ENCODE data around the gene CNIH4.
"Not testable (repeated sequence)": the region's sequence is repeated elsewhere in the genome, so short reads cannot be mapped to it uniquely, and the experiment has no call there.

Gene CNIH4

GRCh38 chr1:224356685-224357625 is at the start of gene CNIH4:
Gene CNIH4, plus strand, starts transcription at chr1:224356879. Its CDS starts 46 bp downstream, at chr1:224356925.
- peaks cover 17% of the 10 kb centered on the region for H3K36me3 Mint-ChIP-seq (ENCODE audit: low read depth)

GRCh38 chr1:224308064-224308463 is 48.6 kb upstream of the CNIH4 start:
- no peaks in the 10 kb centered on the region for H3K9me3 Mint-ChIP-seq
- DNase-seq (ENCODE audit: low spot score) = no peak
- H3K36me3 Mint-ChIP-seq (ENCODE audit: low read depth) = peaks cover 37% of the 10 kb centered on the region

More at GRCh38 chr1:224356685-224357625, at the start of gene CNIH4:
- Mint-ChIP-seq H3K27ac (peak within 1 kb of the TSS; percentile 82), H3K4me3 (peak within 1 kb of the TSS; percentile 89), H3K4me1 (ENCODE audit: low read depth) (peaks cover 32% of the 10 kb centered on the region), H3K27me3 (ENCODE audit: low read depth) (no peaks in the 10 kb centered on the region), H3K9me3 (no peaks in the 10 kb centered on the region)
- DNase-seq (ENCODE audit: low spot score) = peak; percentile 89

GRCh38 chr1:224311503-224311902 is 45.2 kb upstream of the CNIH4 start:
- not testable (repeated sequence) for H3K4me3 Mint-ChIP-seq; H3K27ac Mint-ChIP-seq; H3K27me3 Mint-ChIP-seq (ENCODE audit: low read depth); H3K4me1 Mint-ChIP-seq (ENCODE audit: low read depth); DNase-seq (ENCODE audit: low spot score); H3K9me3 Mint-ChIP-seq
- peaks cover 31% of the 10 kb centered on the region for H3K36me3 Mint-ChIP-seq (ENCODE audit: low read depth)

More at GRCh38 chr1:224308064-224308463, 48.6 kb upstream of the CNIH4 start:
- no peak overlapping the region for H3K27ac Mint-ChIP-seq
- no peak overlapping the region for H3K4me3 Mint-ChIP-seq
- H3K4me1 Mint-ChIP-seq (ENCODE audit: low read depth) = no peaks in the 10 kb centered on the region
- H3K27me3 Mint-ChIP-seq (ENCODE audit: low read depth) = no peaks in the 10 kb centered on the region

- Mint-ChIP-seq H3K4me1 (ENCODE audit: low read depth) (no peaks in the 10 kb centered on the region), H3K27me3 (ENCODE audit: low read depth) (no peaks in the 10 kb centered on the region), H3K4me3 (no peak overlapping the region), H3K27ac (no peak overlapping the region), H3K9me3 (no peaks in the 10 kb centered on the region), H3K36me3 (ENCODE audit: low read depth) (peaks cover 32% of the 10 kb centered on the region)
- DNase-seq (ENCODE audit: low spot score) = no peak
Measured at GRCh38 chr1:224312025-224312424, 44.7 kb upstream of the CNIH4 start.

- Mint-ChIP-seq H3K27ac (no peak overlapping the region), H3K27me3 (ENCODE audit: low read depth) (no peaks in the 10 kb centered on the region), H3K9me3 (no peaks in the 10 kb centered on the region), H3K36me3 (ENCODE audit: low read depth) (peaks cover 29% of the 10 kb centered on the region), H3K4me1 (ENCODE audit: low read depth) (peaks cover 8% of the 10 kb centered on the region), H3K4me3 (no peak overlapping the region)
- DNase-seq (ENCODE audit: low spot score) = no peak
Measured at GRCh38 chr1:224317383-224318045, 39.2 kb upstream of the CNIH4 start.

- DNase-seq (ENCODE audit: low spot score) = no peak
- Mint-ChIP-seq H3K36me3 (ENCODE audit: low read depth) (peaks cover 27% of the 10 kb centered on the region), H3K4me1 (ENCODE audit: low read depth) (peaks cover 19% of the 10 kb centered on the region), H3K9me3 (no peaks in the 10 kb centered on the region), H3K27me3 (ENCODE audit: low read depth) (no peaks in the 10 kb centered on the region), H3K27ac (peak overlapping the region; percentile 4), H3K4me3 (no peak overlapping the region)
Measured at GRCh38 chr1:224321706-224322105, 35.0 kb upstream of the CNIH4 start.

GRCh38 chr1:224325959-224326358 is 30.7 kb upstream of the CNIH4 start:
- Mint-ChIP-seq H3K27me3 (ENCODE audit: low read depth) (no peaks in the 10 kb centered on the region), H3K4me3 (no peak overlapping the region), H3K27ac (peak overlapping the region; percentile 24), H3K9me3 (no peaks in the 10 kb centered on the region), H3K36me3 (ENCODE audit: low read depth) (peaks cover 27% of the 10 kb centered on the region), H3K4me1 (ENCODE audit: low read depth) (peaks cover 42% of the 10 kb centered on the region)
- no peak for DNase-seq (ENCODE audit: low spot score)

- peaks cover 3% of the 10 kb centered on the region for H3K9me3 Mint-ChIP-seq
- no peaks in the 10 kb centered on the region for H3K27me3 Mint-ChIP-seq (ENCODE audit: low read depth)
- H3K4me3 Mint-ChIP-seq = peak overlapping the region; percentile 98
- H3K4me1 Mint-ChIP-seq (ENCODE audit: low read depth) = peaks cover 35% of the 10 kb centered on the region
- H3K27ac Mint-ChIP-seq = peak overlapping the region; percentile 83
- peaks cover 24% of the 10 kb centered on the region for H3K36me3 Mint-ChIP-seq (ENCODE audit: low read depth)
- no peak for DNase-seq (ENCODE audit: low spot score)
Measured at GRCh38 chr1:224328644-224329043, 28.0 kb upstream of the CNIH4 start.

- Mint-ChIP-seq H3K36me3 (ENCODE audit: low read depth) (peaks cover 21% of the 10 kb centered on the region), H3K4me1 (ENCODE audit: low read depth) (peaks cover 42% of the 10 kb centered on the region), H3K27me3 (ENCODE audit: low read depth) (no peaks in the 10 kb centered on the region), H3K4me3 (peak overlapping the region; percentile 98), H3K27ac (peak overlapping the region; percentile 99), H3K9me3 (peaks cover 8% of the 10 kb centered on the region)
- DNase-seq (ENCODE audit: low spot score) = no peak
Measured at GRCh38 chr1:224329484-224329841, 27.2 kb upstream of the CNIH4 start.

- Mint-ChIP-seq H3K4me1 (ENCODE audit: low read depth) (peaks cover 41% of the 10 kb centered on the region), H3K27me3 (ENCODE audit: low read depth) (no peaks in the 10 kb centered on the region), H3K9me3 (peaks cover 8% of the 10 kb centered on the region), H3K27ac (peak within 1 kb of the TSS; percentile 99), H3K36me3 (ENCODE audit: low read depth) (peaks cover 19% of the 10 kb centered on the region), H3K4me3 (peak within 1 kb of the TSS; percentile 98)
- DNase-seq (ENCODE audit: low spot score) = peak; percentile 75
Measured at GRCh38 chr1:224329842-224330753, 26.6 kb upstream of the CNIH4 start, which contains the start of gene NVL. Gene NVL, minus strand, starts transcription at chr1:224330172. Its CDS starts 45 bp downstream, at chr1:224330127.

- H3K36me3 Mint-ChIP-seq (ENCODE audit: low read depth) = peaks cover 13% of the 10 kb centered on the region
- peak overlapping the region; percentile 98 for H3K4me3 Mint-ChIP-seq
- peaks cover 8% of the 10 kb centered on the region for H3K9me3 Mint-ChIP-seq
- no peaks in the 10 kb centered on the region for H3K27me3 Mint-ChIP-seq (ENCODE audit: low read depth)
- DNase-seq (ENCODE audit: low spot score) = no peak
- peaks cover 41% of the 10 kb centered on the region for H3K4me1 Mint-ChIP-seq (ENCODE audit: low read depth)
- no peak overlapping the region for H3K27ac Mint-ChIP-seq
Measured at GRCh38 chr1:224331326-224331725, 25.4 kb upstream of the CNIH4 start.

- H3K4me1 Mint-ChIP-seq (ENCODE audit: low read depth) = peaks cover 43% of the 10 kb centered on the region
- no peak for DNase-seq (ENCODE audit: low spot score)
- H3K36me3 Mint-ChIP-seq (ENCODE audit: low read depth) = peaks cover 11% of the 10 kb centered on the region
- no peak overlapping the region for H3K4me3 Mint-ChIP-seq
- no peaks in the 10 kb centered on the region for H3K27me3 Mint-ChIP-seq (ENCODE audit: low read depth)
- peaks cover 8% of the 10 kb centered on the region for H3K9me3 Mint-ChIP-seq
- no peak overlapping the region for H3K27ac Mint-ChIP-seq
Measured at GRCh38 chr1:224331824-224332223, 24.9 kb upstream of the CNIH4 start.

- DNase-seq (ENCODE audit: low spot score) = peak; percentile 19
- H3K27ac Mint-ChIP-seq = peak overlapping the region; percentile 83
- peaks cover 33% of the 10 kb centered on the region for H3K4me1 Mint-ChIP-seq (ENCODE audit: low read depth)
- H3K9me3 Mint-ChIP-seq = peaks cover 12% of the 10 kb centered on the region
- peak overlapping the region; percentile 68 for H3K4me3 Mint-ChIP-seq
- H3K36me3 Mint-ChIP-seq (ENCODE audit: low read depth) = peaks cover 7% of the 10 kb centered on the region
- no peaks in the 10 kb centered on the region for H3K27me3 Mint-ChIP-seq (ENCODE audit: low read depth)
Measured at GRCh38 chr1:224333309-224333926, 23.3 kb upstream of the CNIH4 start.
